ENCODE results near the gene IL1RN.

IL1RN gene

DNA sequence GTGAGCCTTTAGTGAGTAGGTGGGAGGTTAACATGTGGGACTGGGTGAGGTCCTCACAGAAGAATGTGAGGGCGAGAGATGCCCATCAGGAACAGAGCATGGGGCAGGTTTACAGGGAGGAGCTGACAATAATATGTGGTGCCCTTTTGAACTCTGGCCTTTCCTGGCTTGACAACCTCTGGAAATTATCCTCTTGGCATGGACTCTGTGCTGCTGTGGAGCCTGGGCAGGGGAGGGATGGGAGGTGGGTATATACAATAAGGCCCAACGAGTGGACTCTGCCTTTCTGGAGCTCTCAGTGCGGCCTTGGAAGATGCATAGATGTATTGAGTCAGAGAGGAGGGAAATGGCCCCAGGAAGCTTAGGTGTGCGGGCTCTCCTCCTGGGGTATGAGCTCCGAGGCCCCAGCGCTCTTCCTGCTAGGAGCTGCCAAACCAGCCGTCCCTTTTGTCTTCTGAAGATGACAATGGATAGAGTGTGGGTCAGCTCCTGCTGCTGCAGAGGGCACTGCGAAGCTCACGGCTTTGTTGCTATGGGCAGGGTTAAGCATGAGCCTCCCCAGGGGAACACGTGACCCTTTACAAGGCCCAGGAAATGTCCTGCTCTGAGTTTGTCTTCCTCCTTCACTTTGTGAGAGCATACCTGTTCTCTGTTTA is 37.7 kb downstream of the IL1RN start:
- in situ Hi-C loops (cut with MboI; ENCODE audit: low pct_unique_long_range_greater_than_20kb, low sequenced_read_pairs, unreplicated experiment): no loop called here
- TF ChIP-seq, protein P1, sequence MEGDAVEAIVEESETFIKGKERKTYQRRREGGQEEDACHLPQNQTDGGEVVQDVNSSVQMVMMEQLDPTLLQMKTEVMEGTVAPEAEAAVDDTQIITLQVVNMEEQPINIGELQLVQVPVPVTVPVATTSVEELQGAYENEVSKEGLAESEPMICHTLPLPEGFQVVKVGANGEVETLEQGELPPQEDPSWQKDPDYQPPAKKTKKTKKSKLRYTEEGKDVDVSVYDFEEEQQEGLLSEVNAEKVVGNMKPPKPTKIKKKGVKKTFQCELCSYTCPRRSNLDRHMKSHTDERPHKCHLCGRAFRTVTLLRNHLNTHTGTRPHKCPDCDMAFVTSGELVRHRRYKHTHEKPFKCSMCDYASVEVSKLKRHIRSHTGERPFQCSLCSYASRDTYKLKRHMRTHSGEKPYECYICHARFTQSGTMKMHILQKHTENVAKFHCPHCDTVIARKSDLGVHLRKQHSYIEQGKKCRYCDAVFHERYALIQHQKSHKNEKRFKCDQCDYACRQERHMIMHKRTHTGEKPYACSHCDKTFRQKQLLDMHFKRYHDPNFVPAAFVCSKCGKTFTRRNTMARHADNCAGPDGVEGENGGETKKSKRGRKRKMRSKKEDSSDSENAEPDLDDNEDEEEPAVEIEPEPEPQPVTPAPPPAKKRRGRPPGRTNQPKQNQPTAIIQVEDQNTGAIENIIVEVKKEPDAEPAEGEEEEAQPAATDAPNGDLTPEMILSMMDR (IDR thresholded peaks at IDR 0.05; ENCODE audit: extremely low read depth, insufficient read depth, missing control alignments): no peak
- DNase-seq (ENCODE audit: low spot score): no peak

DNA sequence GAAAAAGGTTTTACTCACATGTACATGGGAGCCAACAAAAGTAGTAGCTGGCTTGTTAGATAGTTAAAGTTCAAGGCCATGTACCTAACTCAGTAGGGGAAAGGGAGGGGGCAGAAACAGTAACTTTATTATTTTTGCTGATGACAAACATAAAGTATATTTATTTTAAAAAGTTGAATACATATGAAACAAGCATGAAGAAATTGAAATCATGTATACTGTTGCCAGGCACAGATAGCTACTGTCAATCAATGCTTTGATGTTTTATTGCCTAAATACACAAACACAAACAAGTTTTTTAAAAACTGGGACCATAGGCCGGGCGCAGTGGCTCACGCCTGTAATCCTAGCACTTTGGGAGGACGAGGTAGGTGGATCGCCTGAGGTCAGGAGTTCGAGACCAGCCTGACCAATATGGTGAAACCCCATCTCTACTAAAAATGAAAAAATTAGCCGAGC is 38.8 kb downstream of the IL1RN start:
- in situ Hi-C loops (cut with MboI; ENCODE audit: low pct_unique_long_range_greater_than_20kb, low sequenced_read_pairs, unreplicated experiment): no loop called here
- TF ChIP-seq, protein P1 (IDR thresholded peaks at IDR 0.05; ENCODE audit: extremely low read depth, insufficient read depth, missing control alignments): no peak
- no peak for DNase-seq (ENCODE audit: low spot score)

- no peak for DNase-seq (ENCODE audit: low spot score)
- in situ Hi-C loops (cut with MboI; ENCODE audit: low pct_unique_long_range_greater_than_20kb, low sequenced_read_pairs, unreplicated experiment): no loop called here
- TF ChIP-seq, protein P1 (IDR thresholded peaks at IDR 0.05; ENCODE audit: extremely low read depth, insufficient read depth, missing control alignments): no peak
Observed at GRCh38 chr2:113167115-113167932, 39.9 kb downstream of the IL1RN start.

GRCh38 chr2:113167962-113168340 is 40.6 kb downstream of the IL1RN start:
- DNase-seq (ENCODE audit: low spot score): no peak
- in situ Hi-C loops (cut with MboI; ENCODE audit: low pct_unique_long_range_greater_than_20kb, low sequenced_read_pairs, unreplicated experiment): no loop called here
- TF ChIP-seq, protein P1 (IDR thresholded peaks at IDR 0.05; ENCODE audit: extremely low read depth, insufficient read depth, missing control alignments): no peak

- TF ChIP-seq, protein P1 (IDR thresholded peaks at IDR 0.05; ENCODE audit: extremely low read depth, insufficient read depth, missing control alignments): no peak
- in situ Hi-C loops (cut with MboI; ENCODE audit: low pct_unique_long_range_greater_than_20kb, low sequenced_read_pairs, unreplicated experiment): no loop called here
- peak; percentile 58 for DNase-seq (ENCODE audit: low spot score)
Observed at GRCh38 chr2:113169002-113169530, 41.7 kb downstream of the IL1RN start.

- in situ Hi-C loops (cut with MboI; ENCODE audit: low pct_unique_long_range_greater_than_20kb, low sequenced_read_pairs, unreplicated experiment): no loop called here
- no peak for DNase-seq (ENCODE audit: low spot score)
- TF ChIP-seq, protein P1 (IDR thresholded peaks at IDR 0.05; ENCODE audit: extremely low read depth, insufficient read depth, missing control alignments): no peak
Observed at GRCh38 chr2:113169586-113169985, 42.2 kb downstream of the IL1RN start.

All from GM13977 (cell line).